HEK293 (cell line): Measurements from ENCODE around the gene TINCR.

Experiments
- BCL11A ChIP-seq: fragments of 450-650 bp; formaldehyde crosslinking; IDR thresholded peaks from 2 replicates; pipeline ENCODE4 v1.5.1; 2016; ENCODE audit warnings: low read depth, missing biosample characterization, missing genetic modification characterization
- BCL11B ChIP-seq: fragments of 450-650 bp; formaldehyde crosslinking; IDR thresholded peaks from 2 replicates; pipeline ENCODE4 v1.5.1; 2016; ENCODE audit warnings: low read depth, missing biosample characterization, missing genetic modification characterization
- CTCF ChIP-seq: fragments of 450-650 bp; formaldehyde crosslinking; IDR thresholded peaks from 2 replicates; pipeline ENCODE4 v1.5.1; 2016; ENCODE audit warnings: missing biosample characterization, missing genetic modification characterization
- EGR2 ChIP-seq: fragments of 450-650 bp; formaldehyde crosslinking; IDR thresholded peaks from 2 replicates; pipeline ENCODE4 v1.5.1; 2016; ENCODE audit warnings: low read depth, missing biosample characterization, missing genetic modification characterization
- GLI2 ChIP-seq: fragments of 450-650 bp; formaldehyde crosslinking; IDR thresholded peaks from 2 replicates; pipeline ENCODE4; 2017; ENCODE audit warnings: missing biosample characterization, missing genetic modification characterization, low read depth, borderline replicate concordance
- GLIS2 ChIP-seq: fragments of 450-650 bp; formaldehyde crosslinking; IDR thresholded peaks from 2 replicates; pipeline ENCODE4 v1.5.1; 2016; ENCODE audit warnings: missing biosample characterization, missing genetic modification characterization
- MEIS1 ChIP-seq: sonication (generic); formaldehyde crosslinking; IDR thresholded peaks from 2 replicates; pipeline ENCODE4 v1.8.1; 2022; ENCODE audit warnings: missing genetic modification reagents, mild to moderate bottlenecking, borderline replicate concordance
- PRDM1 ChIP-seq: fragments of 450-650 bp; formaldehyde crosslinking; IDR thresholded peaks from 2 replicates; pipeline ENCODE4; 2016; ENCODE audit warnings: missing biosample characterization, missing genetic modification characterization
- SP2 ChIP-seq: fragments of 450-650 bp; formaldehyde crosslinking; IDR thresholded peaks from 2 replicates; pipeline ENCODE4 v1.5.1; 2016; ENCODE audit warnings: missing biosample characterization, missing genetic modification characterization
- ZBTB20 ChIP-seq: fragments of 450-650 bp; formaldehyde crosslinking; IDR thresholded peaks from 2 replicates; pipeline ENCODE4 v1.5.1; 2016; ENCODE audit warnings: missing biosample characterization, missing genetic modification characterization
- ZNF23 ChIP-seq: fragments of 450-650 bp; formaldehyde crosslinking; IDR thresholded peaks from 2 replicates; pipeline ENCODE4 v1.5.1; 2016; ENCODE audit warnings: missing biosample characterization, missing genetic modification characterization, borderline replicate concordance
- ZNF274 ChIP-seq, 2 experiments: fragments of 200-500 bp in 1 of 2; fragments of 450-650 bp in 1 of 2; sonication (Bioruptor generic) in 1 of 2; formaldehyde crosslinking in 1 of 2; IDR thresholded peaks; 2 replicates each; pipeline versions ENCODE4 v1.5.1 to v1.6.1; 2014 to 2016; ENCODE audit warnings: borderline replicate concordance in 1 of 2, inconsistent platforms in 1 of 2, low read length in 1 of 2, missing biosample characterization in 1 of 2, missing genetic modification characterization in 1 of 2
- ZNF561 ChIP-seq: fragments of 450-650 bp; IDR thresholded peaks from 2 replicates; pipeline ENCODE4 v1.5.1; 2018; ENCODE audit warnings: missing biosample characterization, missing genetic modification characterization, borderline replicate concordance
- ZNF830 ChIP-seq: fragments of 450-650 bp; IDR thresholded peaks from 2 replicates; pipeline ENCODE4 v1.5.0; 2018; ENCODE audit warnings: missing biosample characterization, missing genetic modification characterization, low read depth, mild to moderate bottlenecking, moderate library complexity

GRCh38 chr19:5572556-5573286 lies 5.0 kb upstream of the TINCR start:
- TF ChIP-seq ZNF274 (IDR thresholded peaks at IDR 0.05; ENCODE audit: low read length) (no peak), ZNF274 (tag by site-specific recombination; IDR thresholded peaks at IDR 0.05; ENCODE audit: borderline replicate concordance) (no peak), GLIS2 (no peak), CTCF (no peak), SP2 (tag by site-specific recombination) (no peak), ZNF561 (tag by site-specific recombination) (no peak), BCL11B (tag by site-specific recombination) (no peak), ZNF23 (tag by site-specific recombination) (no peak), BCL11A (no peak), PRDM1 (no peak), ZBTB20 (tag by site-specific recombination) (no peak), ZNF830 (tag by site-specific recombination) (no peak), GLI2 (no peak), MEIS1 (CRISPR knock-in tag) (no peak), EGR2 (tag by site-specific recombination) (no peak)
